Endodermal cell (in vitro differentiated cells): Measurements from ENCODE around the gene ERMP1. TPM values are rescaled to one million over a fixed set of nuclear protein-coding genes. Genes with fewer than 3 reads are reported as not detected.
A peak's percentile ranks its signal among the peaks of the same experiment; 100 is the strongest.
"Not testable (repeated sequence)": the region's sequence is repeated elsewhere in the genome, so short reads cannot be mapped to it uniquely, and the experiment has no call there.

ENCODE experiments used
- DNase-seq: peaks from one replicate; pipeline ENCODE4 v3.0.0-alpha.2; 2017
- H3K27ac ChIP-seq: 2 replicates; pipeline ENCODE4 v1.5.1; 2013; ENCODE audit warnings: mild to moderate bottlenecking, low read depth, low read length, moderate library complexity
- H3K27me3 ChIP-seq: 2 replicates; pipeline ENCODE4 v1.6.1; 2013; ENCODE audit warnings: mild to moderate bottlenecking, low read length, moderate library complexity; ENCODE audit not compliant: insufficient read depth, control insufficient read depth, poor library complexity, severe bottlenecking
- H3K36me3 ChIP-seq: 2 replicates; pipeline ENCODE4 v1.7.0; 2013; ENCODE audit warnings: mild to moderate bottlenecking, low read length, moderate library complexity; ENCODE audit not compliant: control insufficient read depth, insufficient read depth
- H3K4me1 ChIP-seq: one replicate; pipeline ENCODE4 v1.7.0; 2013; ENCODE audit warnings: low read length; ENCODE audit not compliant: control insufficient read depth, insufficient read depth
- H3K4me3 ChIP-seq: 2 replicates; pipeline ENCODE4 v1.5.1; 2013; ENCODE audit warnings: mild to moderate bottlenecking, low read length, moderate library complexity
- H3K9ac ChIP-seq: 2 replicates; pipeline ENCODE4 v1.6.1; 2013; ENCODE audit warnings: mild to moderate bottlenecking, low read length, moderate library complexity; ENCODE audit not compliant: poor library complexity, severe bottlenecking; ENCODE audit errors: extremely low read depth
- H3K9me3 ChIP-seq: 2 replicates; pipeline ENCODE4 v1.6.1; 2013; ENCODE audit warnings: mild to moderate bottlenecking, low read length, moderate library complexity; ENCODE audit not compliant: control insufficient read depth
- H3K27ac Mint-ChIP-seq: 2 replicates; pipeline ENCODE4 v1.8.0; 2020; ENCODE audit warnings: mixed read lengths
- H3K27me3 Mint-ChIP-seq: 2 replicates; pipeline ENCODE4 v1.8.0; 2021; ENCODE audit warnings: mild to moderate bottlenecking, mixed read lengths; ENCODE audit not compliant: insufficient read depth
- H3K36me3 Mint-ChIP-seq: 2 replicates; pipeline ENCODE4 v1.8.0; 2020; ENCODE audit warnings: low read depth, mixed read lengths
- H3K4me1 Mint-ChIP-seq: 2 replicates; pipeline ENCODE4 v1.8.0; 2020; ENCODE audit warnings: mixed read lengths
- H3K4me3 Mint-ChIP-seq: 2 replicates; pipeline ENCODE4 v1.8.0; 2020; ENCODE audit warnings: mild to moderate bottlenecking, moderate library complexity, mixed read lengths
- H3K9me3 Mint-ChIP-seq: 2 replicates; pipeline ENCODE4 v1.8.0; 2020; ENCODE audit warnings: mild to moderate bottlenecking, mixed read lengths
- CTCF ChIP-seq: fragments of 200-600 bp; sonication (generic); conservative IDR thresholded peaks from 2 replicates; pipeline ENCODE4 v1.5.0; 2021; ENCODE audit warnings: antibody characterized with exemption, mild to moderate bottlenecking
- WGBS, 2 experiments: methylation state at CpG; one replicate each; pipeline versions ENCODE4 v1.1.5 to v1.1.7; 2013; ENCODE audit warnings: missing lambda C conversion rate in 2 of 2, mixed read lengths in 1 of 2; ENCODE audit not compliant: insufficient coverage in 1 of 2, insufficient read length in 1 of 2; 5-methylcytosine and 5-hydroxymethylcytosine counted together
- total RNA-seq, 2 donors: library from RNA; stranded (reverse); fragmentation: NEBNext Ultra II Directional in 1 of 2; extraction: Animal tissue kit (Norgen Biotek cat#: 25700) in 1 of 2; gene quantifications; 2 replicates in 1 of 2; 3 replicates in 1 of 2; pipeline ENCODE4 v1.2.1, GENCODE V29; 2021

Gene ERMP1
- total RNA-seq, 2 donors from 2014 or later: 22.8 to 36.0 TPM

GRCh38 chr9:5786370-5787127, 46.4 kb downstream of the ERMP1 start:
- Histone ChIP-seq H3K4me3 (no peak overlapping the region), H3K36me3 (peaks cover 36% of the 10 kb centered on the region), H3K27me3 (no peaks in the 10 kb centered on the region), H3K9ac (no peak overlapping the region), H3K9me3 (peaks cover 19% of the 10 kb centered on the region), H3K4me1 (no peaks in the 10 kb centered on the region), H3K27ac (no peak overlapping the region)
- Mint-ChIP-seq H3K36me3 (peaks cover 58% of the 10 kb centered on the region), H3K4me3 (no peak overlapping the region), H3K27me3 (peaks cover 7% of the 10 kb centered on the region), H3K27ac (no peak overlapping the region), H3K9me3 (peaks cover 22% of the 10 kb centered on the region), H3K4me1 (peaks cover 12% of the 10 kb centered on the region)
- WGBS, 2 experiments: 92 to 98% methylated on average over 5 to 6 of the region's 6 CpGs
- no peak for DNase-seq
- no peak for TF ChIP-seq CTCF

- H3K4me1 Mint-ChIP-seq: peaks cover 12% of the 10 kb centered on the region
- no peak overlapping the region for H3K27ac ChIP-seq
- no peak overlapping the region for H3K4me3 ChIP-seq
- H3K9ac ChIP-seq: no peak overlapping the region
- H3K27ac Mint-ChIP-seq: no peak overlapping the region
- no peak overlapping the region for H3K4me3 Mint-ChIP-seq
- H3K9me3 Mint-ChIP-seq: peaks cover 37% of the 10 kb centered on the region
- peak; percentile 51 for DNase-seq
- H3K4me1 ChIP-seq: no peaks in the 10 kb centered on the region
- H3K27me3 Mint-ChIP-seq: peaks cover 7% of the 10 kb centered on the region
- H3K27me3 ChIP-seq: no peaks in the 10 kb centered on the region
- WGBS, 2 experiments: 61 to 100% methylated on average over 1 to 4 of the region's 4 CpGs
- peaks cover 37% of the 10 kb centered on the region for H3K9me3 ChIP-seq
- H3K36me3 Mint-ChIP-seq: peaks cover 64% of the 10 kb centered on the region
- peaks cover 37% of the 10 kb centered on the region for H3K36me3 ChIP-seq
- no peak for TF ChIP-seq CTCF
Measured at GRCh38 chr9:5784526-5785315, 48.2 kb downstream of the ERMP1 start.

- no peak for DNase-seq
- Histone ChIP-seq H3K9me3 (peaks cover 44% of the 10 kb centered on the region), H3K27ac (no peak overlapping the region), H3K27me3 (no peaks in the 10 kb centered on the region), H3K9ac (no peak overlapping the region), H3K4me1 (no peaks in the 10 kb centered on the region), H3K4me3 (no peak overlapping the region), H3K36me3 (peaks cover 45% of the 10 kb centered on the region)
- H3K9me3 Mint-ChIP-seq: peaks cover 43% of the 10 kb centered on the region
- TF ChIP-seq CTCF: no peak
- no peak overlapping the region for H3K4me3 Mint-ChIP-seq
- no peak overlapping the region for H3K27ac Mint-ChIP-seq
- H3K27me3 Mint-ChIP-seq: peaks cover 7% of the 10 kb centered on the region
- H3K4me1 Mint-ChIP-seq: peaks cover 12% of the 10 kb centered on the region
- peaks cover 70% of the 10 kb centered on the region for H3K36me3 Mint-ChIP-seq
- 88% methylated on average over 1 of the region's 1 CpG; no CpG with 5 or more reads in 1 of the 2 experiments for WGBS, 2 experiments
Measured at GRCh38 chr9:5783982-5784381, 48.9 kb downstream of the ERMP1 start.

GRCh38 chr9:5783420-5783819, 49.5 kb downstream of the ERMP1 start:
- Histone ChIP-seq H3K9me3 (peaks cover 50% of the 10 kb centered on the region), H3K36me3 (peaks cover 50% of the 10 kb centered on the region)
- not testable (repeated sequence) for H3K27me3 Mint-ChIP-seq, H3K27ac ChIP-seq, H3K4me3 Mint-ChIP-seq, H3K9ac ChIP-seq, H3K27me3 ChIP-seq, H3K27ac Mint-ChIP-seq, DNase-seq, H3K4me3 ChIP-seq, H3K4me1 ChIP-seq
- Mint-ChIP-seq H3K36me3 (peaks cover 76% of the 10 kb centered on the region), H3K9me3 (peaks cover 49% of the 10 kb centered on the region), H3K4me1 (peaks cover 12% of the 10 kb centered on the region)
- 94 to 100% methylated on average over 2 to 3 of the region's 3 CpGs for WGBS, 2 experiments

GRCh38 chr9:5779705-5780218, 53.2 kb downstream of the ERMP1 start:
- Mint-ChIP-seq H3K4me1 (peaks cover 11% of the 10 kb centered on the region), H3K9me3 (peaks cover 60% of the 10 kb centered on the region), H3K36me3 (peaks cover 78% of the 10 kb centered on the region)
- 91 to 100% methylated on average over 3 to 4 of the region's 4 CpGs for WGBS, 2 experiments
- not testable (repeated sequence) for H3K4me1 ChIP-seq, DNase-seq, H3K27ac ChIP-seq, H3K27me3 ChIP-seq, H3K27ac Mint-ChIP-seq, H3K4me3 Mint-ChIP-seq, H3K9ac ChIP-seq, H3K27me3 Mint-ChIP-seq
- peaks cover 68% of the 10 kb centered on the region for H3K9me3 ChIP-seq
- peak overlapping the region; percentile 30 for H3K4me3 ChIP-seq
- peaks cover 70% of the 10 kb centered on the region for H3K36me3 ChIP-seq
